ENCODE measurements around the gene C21orf58.

C21orf58 gene

DNA sequence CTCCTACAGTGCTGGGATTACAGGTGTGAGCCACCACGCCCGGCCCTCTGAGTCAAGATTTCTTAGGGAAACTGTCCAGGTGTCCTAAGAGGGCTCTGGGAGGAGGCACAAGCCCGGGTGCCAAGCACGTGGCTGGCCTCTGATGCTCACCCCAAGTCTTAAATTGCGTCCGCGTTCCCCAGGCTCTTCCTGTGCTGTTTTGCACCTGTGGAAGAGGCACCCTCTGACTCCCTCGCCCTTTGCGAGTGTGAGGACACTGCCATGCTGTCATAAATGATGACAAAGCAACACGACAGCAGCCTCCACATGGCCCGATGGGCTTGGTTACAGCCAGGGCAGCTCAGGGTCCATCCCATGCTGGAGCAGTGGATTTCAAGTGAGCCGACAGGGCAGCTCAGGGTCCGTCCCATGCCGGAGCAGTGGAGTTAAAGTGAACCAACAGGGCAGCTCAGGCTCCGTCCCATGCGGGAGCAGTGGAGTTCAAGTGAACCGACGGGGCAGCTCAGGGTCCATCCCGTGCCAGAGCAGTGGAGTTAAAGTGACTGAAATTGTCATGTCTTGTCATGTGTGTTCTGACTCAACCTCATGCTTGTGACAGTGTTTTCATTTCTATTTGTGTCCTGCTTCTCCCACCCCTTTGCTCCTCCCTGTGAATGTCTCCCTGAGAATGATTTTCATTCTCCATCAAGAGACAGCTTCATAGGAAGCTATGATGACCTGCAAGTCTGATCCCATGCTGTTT, 34.2 kb upstream of the C21orf58 start:
- DNase-seq (ENCODE audit: extremely low spot score): no peak
- TF ChIP-seq, protein P1, sequence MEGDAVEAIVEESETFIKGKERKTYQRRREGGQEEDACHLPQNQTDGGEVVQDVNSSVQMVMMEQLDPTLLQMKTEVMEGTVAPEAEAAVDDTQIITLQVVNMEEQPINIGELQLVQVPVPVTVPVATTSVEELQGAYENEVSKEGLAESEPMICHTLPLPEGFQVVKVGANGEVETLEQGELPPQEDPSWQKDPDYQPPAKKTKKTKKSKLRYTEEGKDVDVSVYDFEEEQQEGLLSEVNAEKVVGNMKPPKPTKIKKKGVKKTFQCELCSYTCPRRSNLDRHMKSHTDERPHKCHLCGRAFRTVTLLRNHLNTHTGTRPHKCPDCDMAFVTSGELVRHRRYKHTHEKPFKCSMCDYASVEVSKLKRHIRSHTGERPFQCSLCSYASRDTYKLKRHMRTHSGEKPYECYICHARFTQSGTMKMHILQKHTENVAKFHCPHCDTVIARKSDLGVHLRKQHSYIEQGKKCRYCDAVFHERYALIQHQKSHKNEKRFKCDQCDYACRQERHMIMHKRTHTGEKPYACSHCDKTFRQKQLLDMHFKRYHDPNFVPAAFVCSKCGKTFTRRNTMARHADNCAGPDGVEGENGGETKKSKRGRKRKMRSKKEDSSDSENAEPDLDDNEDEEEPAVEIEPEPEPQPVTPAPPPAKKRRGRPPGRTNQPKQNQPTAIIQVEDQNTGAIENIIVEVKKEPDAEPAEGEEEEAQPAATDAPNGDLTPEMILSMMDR (IDR thresholded peaks at IDR 0.05; ENCODE audit: control extremely low read depth, extremely low read depth, low read depth, missing control alignments): no peak
- POLR2A ChIA-PET: no interaction called here
- CTCF ChIA-PET: interaction anchor here (1.4 kb wide), 1 partner anchor 11 kb away, joined by 4 read pairs; no protein-coding TSS in a partner anchor

DNA sequence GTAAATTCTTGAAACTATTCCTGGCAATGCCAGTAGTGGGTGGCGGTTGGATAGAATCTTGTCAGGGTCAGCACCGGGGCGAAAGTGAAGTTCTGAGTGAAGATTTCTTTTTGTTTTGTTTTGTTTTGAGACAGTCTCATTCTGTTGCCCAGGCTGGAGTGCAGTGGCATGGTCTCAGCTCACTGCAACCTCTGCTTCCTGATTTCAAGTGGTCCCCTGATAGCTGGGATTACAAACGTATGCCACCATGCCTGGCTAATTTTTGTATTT, 33.6 kb upstream of the C21orf58 start:
- TF ChIP-seq, protein P1 (IDR thresholded peaks at IDR 0.05; ENCODE audit: control extremely low read depth, extremely low read depth, low read depth, missing control alignments): no peak
- no peak for DNase-seq (ENCODE audit: extremely low spot score)
- ChIA-PET POLR2A (no interaction called here), CTCF (interaction anchor here (1.4 kb wide), 1 partner anchor 12 kb away, joined by 4 read pairs; no protein-coding TSS in a partner anchor)

DNA sequence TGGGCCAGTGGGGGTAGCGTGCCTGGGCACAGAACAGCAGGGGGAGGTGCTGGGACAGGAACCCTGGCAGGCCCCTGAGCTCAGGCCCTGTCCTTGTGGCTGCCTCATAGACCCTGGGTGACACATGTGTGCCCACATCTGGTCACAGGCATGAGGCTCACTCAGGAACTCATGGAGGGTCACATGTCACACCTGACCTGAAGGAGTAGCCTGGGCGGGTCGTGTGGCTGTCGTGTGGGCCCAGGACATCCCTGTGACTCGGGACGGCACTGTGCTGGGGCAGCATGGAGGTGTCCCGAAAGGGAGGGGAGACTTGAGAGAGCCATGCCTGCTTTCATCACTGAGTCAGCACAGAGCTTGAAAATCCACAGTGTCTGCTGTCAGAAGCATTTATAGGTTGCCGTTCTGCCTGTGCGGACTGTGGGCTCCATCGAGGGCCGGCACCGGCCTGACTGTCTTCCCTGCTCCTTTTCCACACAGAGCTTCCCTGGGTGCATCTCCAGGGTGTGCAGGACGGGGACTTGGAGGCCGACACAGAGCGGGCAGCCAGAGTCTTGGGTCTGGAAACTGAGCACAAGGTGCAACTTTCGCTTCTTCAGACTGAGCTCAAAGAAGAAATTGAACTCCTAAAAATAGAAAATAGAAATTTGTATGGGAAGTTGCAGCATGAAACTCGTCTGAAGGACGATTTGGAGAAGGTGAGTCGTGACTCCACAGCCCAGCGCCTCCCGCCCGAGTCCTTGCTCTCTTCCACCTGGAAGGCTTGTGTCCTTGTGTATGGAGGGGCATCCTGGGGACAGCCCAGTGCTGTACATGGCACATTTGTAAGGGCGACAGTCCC, 33.0 kb upstream of the C21orf58 start:
- CTCF ChIA-PET: interaction anchor here (1.0 to 1.4 kb wide), 2 partner anchors 9 to 13 kb away, joined by 3 to 4 read pairs; no protein-coding TSS in a partner anchor
- POLR2A ChIA-PET: no interaction called here
- peak; percentile 51 for DNase-seq (ENCODE audit: extremely low spot score)
- TF ChIP-seq, protein P1 (IDR thresholded peaks at IDR 0.05; ENCODE audit: control extremely low read depth, extremely low read depth, low read depth, missing control alignments): no peak

DNA sequence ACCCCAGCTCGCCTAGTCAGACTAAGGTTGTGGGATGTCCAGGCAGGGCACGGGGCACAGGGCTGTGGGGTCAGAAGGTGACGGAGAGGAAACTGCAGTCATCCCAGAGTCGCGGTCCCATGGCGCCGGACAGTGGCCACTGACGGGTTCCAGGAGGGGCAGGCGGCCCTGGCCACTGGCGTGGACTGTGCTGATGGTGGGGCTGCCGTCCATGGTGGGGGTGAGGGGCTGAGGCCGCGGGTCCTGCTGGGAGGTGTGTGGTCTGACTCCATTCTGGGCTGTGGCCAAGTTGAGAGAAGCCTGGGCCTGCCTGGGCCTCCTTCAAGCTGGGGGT, 32.3 kb upstream of the C21orf58 start:
- TF ChIP-seq, protein P1 (IDR thresholded peaks at IDR 0.05; ENCODE audit: control extremely low read depth, extremely low read depth, low read depth, missing control alignments): no peak
- ChIA-PET POLR2A (no interaction called here), CTCF (interaction anchor here (0.8 to 1.0 kb wide), 2 partner anchors 9 kb away, joined by 3 read pairs; no protein-coding TSS in a partner anchor)
- DNase-seq (ENCODE audit: extremely low spot score): no peak

DNA sequence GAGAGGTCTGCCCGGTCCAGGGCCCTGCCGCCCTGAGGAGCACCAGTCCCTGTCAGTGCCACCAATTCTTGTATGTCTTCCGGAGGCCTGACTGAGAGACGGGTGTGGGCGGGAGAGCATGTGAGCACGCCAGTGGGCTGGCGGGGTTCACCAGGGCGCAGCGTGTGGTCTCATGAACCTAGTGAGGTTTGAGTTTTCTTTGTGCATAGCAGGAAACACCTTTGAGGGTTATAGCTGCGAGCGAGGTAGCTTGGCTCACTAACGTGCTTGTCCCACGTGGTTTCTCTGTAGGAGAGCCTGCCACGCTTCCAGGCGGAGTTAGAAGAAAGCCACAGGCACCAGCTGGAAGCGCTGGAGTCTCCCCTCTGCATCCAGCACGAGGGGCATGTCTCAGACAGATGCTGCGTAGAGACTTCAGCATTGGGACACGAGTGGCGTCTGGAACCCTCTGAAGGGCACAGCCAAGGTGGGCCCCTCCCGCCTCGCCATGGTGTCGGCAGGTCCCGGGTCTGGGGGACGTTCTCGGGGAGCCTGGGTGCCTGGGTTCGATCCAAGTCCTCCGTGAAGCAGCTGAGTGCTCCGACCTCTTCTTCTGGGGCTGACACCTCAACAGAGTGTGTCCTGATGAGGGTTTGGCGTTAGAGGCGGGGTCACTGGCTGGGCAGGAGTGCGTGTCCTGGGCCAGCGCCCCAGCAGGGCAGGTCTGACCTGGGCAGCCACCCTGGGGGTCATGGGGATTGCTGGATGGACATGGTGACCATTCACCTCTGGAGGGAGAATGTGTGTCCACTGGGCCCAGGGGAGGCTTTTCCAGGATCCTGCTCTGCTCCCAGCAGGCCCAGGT, 31.7 kb upstream of the C21orf58 start:
- ChIA-PET CTCF (interaction anchor here (0.8 kb wide), 1 partner anchor 9 kb away, joined by 3 read pairs; no protein-coding TSS in a partner anchor), POLR2A (no interaction called here)

More for the DNA sequence above, 31.7 kb upstream of the C21orf58 start:
- TF ChIP-seq, protein P1 (IDR thresholded peaks at IDR 0.05; ENCODE audit: control extremely low read depth, extremely low read depth, low read depth, missing control alignments): no peak
- no peak for DNase-seq (ENCODE audit: extremely low spot score)

Measured in GM10248 (cell line).